SK-N-MC (cell line): Measurements from ENCODE around the gene LOXHD1.

Source experiments
- DNase-seq: peaks from one replicate; pipeline ENCODE4 v3.0.0-alpha.2; 2011; ENCODE audit warnings: low read depth, low spot score
- H3K27ac ChIP-seq: fragments of 200-600 bp; sonication (generic); 2 replicates; pipeline ENCODE4 v1.5.1; 2016; ENCODE audit warnings: mixed run types
- H3K36me3 ChIP-seq: fragments of 200-600 bp; sonication (generic); 2 replicates; pipeline ENCODE4 v1.6.1; 2017; ENCODE audit warnings: antibody characterized with exemption, low read length, mixed read lengths; ENCODE audit not compliant: insufficient read depth
- H3K4me3 ChIP-seq: fragments of 200-600 bp; sonication (generic); 2 replicates; pipeline ENCODE4 v1.5.1; 2016
- H3K9ac ChIP-seq: fragments of 200-600 bp; sonication (generic); 2 replicates; pipeline ENCODE4 v1.8.0; 2017; ENCODE audit warnings: mixed run types, mixed read lengths; ENCODE audit not compliant: insufficient read length
- H3K9me3 ChIP-seq: fragments of 200-600 bp; sonication (generic); 2 replicates; pipeline ENCODE4 v1.6.1; 2017; ENCODE audit warnings: low read depth, mild to moderate bottlenecking, antibody characterized with exemption, low read length, moderate library complexity, mixed read lengths
- EZH2 ChIP-seq: fragments of 200-600 bp; sonication (generic); IDR thresholded peaks from one replicate; pipeline ENCODE4 v1.6.1; 2017; ENCODE audit warnings: antibody characterized with exemption
- FOXP2 ChIP-seq: optimal IDR thresholded peaks from 2 replicates; pipeline ENCODE3; 2011; ENCODE audit warnings: mild to moderate bottlenecking, moderate library complexity; ENCODE audit not compliant: insufficient read depth; ENCODE audit errors: extremely low read length, control extremely low read depth
- POLR2AphosphoS5 ChIP-seq: IDR thresholded peaks from 2 replicates; pipeline ENCODE4 v1.6.1; 2012; ENCODE audit warnings: mild to moderate bottlenecking, low read depth, low read length, borderline replicate concordance

Gene LOXHD1

DNA sequence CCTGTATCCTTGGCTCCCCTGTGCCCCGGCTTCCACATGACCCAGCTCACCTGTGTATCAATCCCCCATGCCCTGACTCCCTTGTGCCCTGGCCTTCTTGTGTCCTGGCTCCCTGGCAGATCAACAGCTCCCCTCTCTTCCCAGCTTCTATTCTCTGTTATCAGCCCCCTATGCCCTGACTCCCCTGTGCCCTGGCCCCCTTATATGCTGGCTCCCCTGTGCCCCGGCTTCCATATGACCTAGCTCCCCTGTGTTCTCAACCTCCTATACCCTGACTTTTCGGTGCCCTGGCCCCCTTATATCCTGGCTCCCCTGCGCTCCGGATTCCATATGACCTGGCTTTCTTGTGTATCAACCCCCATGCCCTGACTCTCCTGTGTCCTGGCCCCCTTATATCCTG, 209.2 kb downstream of the LOXHD1 start:
- no peak for TF ChIP-seq EZH2
- TF ChIP-seq FOXP2, result no peak
- TF ChIP-seq POLR2AphosphoS5, result no peak
- Histone ChIP-seq H3K9ac (no peak overlapping the region), H3K27ac (no peak overlapping the region), H3K9me3 (no peaks in the 10 kb centered on the region), H3K4me3 (no peak overlapping the region), H3K36me3 (peaks cover 7% of the 10 kb centered on the region; the same call in 1 of the 2 replicates)
- no peak for DNase-seq

DNA sequence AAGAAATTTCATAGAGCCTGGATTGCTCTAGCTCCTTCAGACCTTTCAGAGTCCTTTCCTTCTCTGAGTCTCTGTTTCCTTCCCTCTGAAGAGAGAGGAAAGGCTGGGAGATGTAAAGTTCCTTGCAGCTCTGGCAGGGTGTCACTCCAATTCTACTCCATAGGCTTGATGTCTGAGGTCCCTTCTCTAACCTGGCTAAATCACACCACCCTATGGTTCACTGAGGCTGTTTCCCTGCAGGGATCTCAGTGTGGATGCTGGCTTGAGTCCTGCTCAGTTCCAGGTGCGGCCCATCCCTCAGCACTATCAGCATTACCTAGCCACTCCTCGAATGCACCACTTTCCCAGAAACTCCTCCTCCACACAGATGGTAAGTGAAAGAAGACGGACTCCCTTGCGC, 209.7 kb downstream of the LOXHD1 start:
- H3K9me3 ChIP-seq, result no peaks in the 10 kb centered on the region
- no peak for DNase-seq
- peaks cover 7% of the 10 kb centered on the region; the same call in 1 of the 2 replicates for H3K36me3 ChIP-seq
- TF ChIP-seq POLR2AphosphoS5 (no peak), EZH2 (no peak), FOXP2 (no peak)
- H3K9ac ChIP-seq, result no peak overlapping the region
- no peak overlapping the region for H3K27ac ChIP-seq
- H3K4me3 ChIP-seq, result no peak overlapping the region

GRCh38 chr18:46445522-46446313, 211.3 kb downstream of the LOXHD1 start:
- H3K36me3 ChIP-seq, result peaks cover 4% of the 10 kb centered on the region; the same call in 1 of the 2 replicates

DNA sequence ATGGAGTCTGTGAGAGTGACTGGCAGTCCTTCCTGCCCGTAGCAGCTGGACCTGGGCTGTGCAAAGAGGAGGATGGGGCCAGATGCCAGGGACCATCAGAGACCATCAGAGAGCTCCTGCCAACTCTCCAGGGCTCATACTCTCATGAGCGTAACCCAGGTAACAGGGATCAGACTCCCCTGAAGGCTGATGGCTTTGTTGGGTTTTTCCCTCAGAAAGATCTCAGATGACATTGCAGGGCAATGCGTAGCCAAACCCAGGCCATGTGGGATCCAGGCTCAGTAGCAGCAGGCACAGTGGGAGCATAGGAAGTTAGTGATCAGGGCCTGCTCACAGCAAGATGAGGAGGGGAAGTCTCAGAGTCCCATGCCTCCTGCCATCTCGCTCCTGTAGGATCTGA, 218.0 kb downstream of the LOXHD1 start:
- H3K9ac ChIP-seq, result no peak overlapping the region
- H3K4me3 ChIP-seq, result no peak overlapping the region
- no peak for DNase-seq
- H3K36me3 ChIP-seq, result no peaks in the 10 kb centered on the region
- H3K27ac ChIP-seq, result no peak overlapping the region
- TF ChIP-seq FOXP2 (no peak), POLR2AphosphoS5 (no peak), EZH2 (no peak)
- H3K9me3 ChIP-seq, result no peaks in the 10 kb centered on the region

More at GRCh38 chr18:46445522-46446313, 211.3 kb downstream of the LOXHD1 start:
- DNase-seq, result no peak
- TF ChIP-seq EZH2, result no peak
- no peak for TF ChIP-seq POLR2AphosphoS5
- no peak for TF ChIP-seq FOXP2
- H3K9me3 ChIP-seq, result no peaks in the 10 kb centered on the region
- H3K27ac ChIP-seq, result no peak overlapping the region
- H3K4me3 ChIP-seq, result no peak overlapping the region
- no peak overlapping the region for H3K9ac ChIP-seq

DNA sequence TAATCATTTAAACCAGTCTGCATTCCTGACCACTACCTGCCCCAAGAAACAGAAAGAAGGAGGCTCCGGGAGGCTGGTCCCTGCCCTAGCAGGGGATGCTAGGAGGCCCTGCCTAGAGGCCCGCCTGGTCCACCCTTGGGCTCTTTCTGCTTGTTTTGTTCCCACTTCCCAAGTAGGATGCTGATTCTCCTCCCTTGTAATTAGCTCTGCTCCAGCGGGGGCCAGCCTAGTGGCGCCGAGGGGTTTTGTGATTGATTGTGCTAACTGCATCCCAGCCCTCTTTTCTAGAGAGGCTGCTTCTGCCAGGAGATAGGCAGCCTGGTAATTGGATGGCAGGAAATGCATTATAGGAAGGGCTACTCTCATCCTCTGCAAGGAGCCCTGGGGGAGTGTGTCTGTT, 220.0 kb downstream of the LOXHD1 start:
- Histone ChIP-seq H3K4me3 (no peak overlapping the region), H3K9ac (no peak overlapping the region), H3K9me3 (no peaks in the 10 kb centered on the region), H3K36me3 (no peaks in the 10 kb centered on the region), H3K27ac (no peak overlapping the region)
- TF ChIP-seq POLR2AphosphoS5 (no peak), EZH2 (no peak), FOXP2 (no peak)
- DNase-seq, result no peak

DNA sequence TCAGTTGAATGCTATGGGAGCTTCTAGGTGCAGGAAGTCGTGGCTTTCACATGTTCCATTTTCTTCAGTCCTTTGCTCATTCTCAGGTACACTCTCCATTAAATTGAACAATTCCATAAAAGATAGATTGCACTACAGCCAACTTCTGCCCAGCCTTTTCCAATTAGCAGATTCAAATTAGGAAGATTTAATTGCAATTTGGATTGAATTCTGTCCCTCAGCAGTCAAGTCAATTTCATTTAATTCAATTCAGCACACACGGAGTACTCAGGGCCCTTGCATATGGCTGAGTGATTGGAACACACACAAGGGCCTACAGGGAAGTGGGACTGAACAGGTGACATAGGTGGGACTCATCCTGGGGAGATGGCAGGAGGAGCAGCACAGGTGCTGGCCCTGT, 220.4 kb downstream of the LOXHD1 start:
- no peaks in the 10 kb centered on the region for H3K36me3 ChIP-seq
- DNase-seq, result no peak
- TF ChIP-seq POLR2AphosphoS5 (no peak), EZH2 (no peak), FOXP2 (no peak)
- H3K4me3 ChIP-seq, result no peak overlapping the region
- no peak overlapping the region for H3K27ac ChIP-seq
- H3K9me3 ChIP-seq, result no peaks in the 10 kb centered on the region
- no peak overlapping the region for H3K9ac ChIP-seq

- no peaks in the 10 kb centered on the region for H3K36me3 ChIP-seq
These were observed 222.0 kb downstream of the LOXHD1 start for GRCh38 chr18:46435031-46435430.

GRCh38 chr18:46434629-46435028, 222.4 kb downstream of the LOXHD1 start:
- TF ChIP-seq FOXP2, result no peak
- TF ChIP-seq POLR2AphosphoS5, result no peak
- TF ChIP-seq EZH2, result no peak
- DNase-seq, result no peak
- Histone ChIP-seq H3K4me3 (no peak overlapping the region), H3K27ac (no peak overlapping the region), H3K9ac (no peak overlapping the region), H3K36me3 (no peaks in the 10 kb centered on the region), H3K9me3 (no peaks in the 10 kb centered on the region)

More at GRCh38 chr18:46435031-46435430, 222.0 kb downstream of the LOXHD1 start:
- DNase-seq, result no peak
- H3K9ac ChIP-seq, result no peak overlapping the region
- TF ChIP-seq POLR2AphosphoS5 (no peak), FOXP2 (no peak), EZH2 (no peak)
- H3K4me3 ChIP-seq, result no peak overlapping the region
- no peaks in the 10 kb centered on the region for H3K9me3 ChIP-seq
- H3K27ac ChIP-seq, result no peak overlapping the region

DNA sequence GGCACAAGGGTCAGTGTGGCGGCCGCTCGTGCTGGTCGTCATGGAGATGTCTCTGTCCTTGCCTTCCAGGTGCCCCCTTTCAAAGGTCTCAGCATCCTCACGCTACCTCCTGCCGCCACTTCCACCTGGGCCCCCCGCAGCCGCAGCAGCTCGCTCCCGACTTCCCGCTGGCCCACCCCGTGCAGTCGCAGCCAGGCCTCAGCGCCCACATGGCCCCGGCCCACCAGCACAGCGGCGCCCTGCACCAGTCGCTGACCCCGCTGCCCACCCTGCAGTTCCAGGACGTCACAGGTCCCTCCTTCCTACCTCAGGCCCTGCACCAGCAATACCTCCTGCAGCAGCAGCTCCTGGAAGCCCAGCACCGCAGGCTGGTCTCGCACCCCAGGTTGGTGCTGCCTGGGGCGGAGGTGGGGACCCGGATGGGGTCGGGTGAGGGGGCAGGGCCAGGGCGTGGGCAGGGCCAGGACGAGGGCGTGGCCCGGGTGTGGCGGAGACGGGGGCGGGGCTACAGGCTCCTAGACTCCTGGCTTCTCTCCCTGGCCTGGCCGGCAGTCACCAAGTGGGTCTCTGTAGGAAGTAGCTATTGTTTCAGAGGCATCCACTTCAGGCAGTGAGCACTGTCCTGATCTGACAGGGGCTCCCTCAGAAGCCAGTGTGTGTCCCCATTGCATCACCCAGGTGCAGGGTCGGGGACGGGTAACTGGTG, 223.7 kb downstream of the LOXHD1 start:
- Histone ChIP-seq H3K4me3 (no peak overlapping the region), H3K36me3 (no peaks in the 10 kb centered on the region), H3K9me3 (no peaks in the 10 kb centered on the region), H3K27ac (no peak overlapping the region), H3K9ac (no peak overlapping the region)
- TF ChIP-seq EZH2 (no peak), POLR2AphosphoS5 (no peak), FOXP2 (no peak)
- DNase-seq, result no peak
